K562 (cell line): Measurements from ENCODE around the gene DUS1L. TPM values are rescaled to one million over a fixed set of nuclear protein-coding genes. Genes with fewer than 3 reads are reported as not detected.

Experiments
- CXXC5 ChIP-seq: fragments of 250-450 bp; sonication (Bioruptor Pico); IDR thresholded peaks from 2 replicates; pipeline ENCODE4 v1.8.0; 2022; ENCODE audit warnings: inconsistent platforms, mild to moderate bottlenecking, moderate library complexity
- DPF2 ChIP-seq: fragments of 450-650 bp; IDR thresholded peaks from 2 replicates; pipeline ENCODE4 v1.6.1; 2016
- FOXK2 ChIP-seq, 2 experiments: fragments of 450-650 bp; IDR thresholded peaks in 1 of 2; conservative IDR thresholded peaks in 1 of 2; 2 replicates each; pipeline ENCODE4 v1.6.1; 2016; ENCODE audit warnings: low read depth in 2 of 2, mild to moderate bottlenecking in 1 of 2
- FOXP1 ChIP-seq: sonication (generic); formaldehyde crosslinking; IDR thresholded peaks from 2 replicates; pipeline ENCODE4 v1.8.0; 2022; ENCODE audit warnings: mild to moderate bottlenecking, missing genetic modification reagents
- FUS ChIP-seq: fragments of 200-400 bp; formaldehyde crosslinking; optimal IDR thresholded peaks from 2 replicates; pipeline ENCODE3; 2017; ENCODE audit warnings: low read depth, low read length
- HDAC1 ChIP-seq, 2 experiments: fragments of 450-650 bp; IDR thresholded peaks; 2 replicates each; pipeline ENCODE4 v1.6.1; 2016 to 2017; ENCODE audit warnings: inconsistent platforms in 1 of 2, mild to moderate bottlenecking in 1 of 2, moderate library complexity in 1 of 2
- HSF4 ChIP-seq: fragments of 250-450 bp; sonication (Bioruptor Pico); IDR thresholded peaks from 2 replicates; pipeline ENCODE4 v2.1.2; 2022; ENCODE audit warnings: mild to moderate bottlenecking, moderate library complexity, borderline replicate concordance
- ILF3 ChIP-seq: fragments of 450-650 bp; IDR thresholded peaks from 2 replicates; pipeline ENCODE4 v1.6.1; 2018; ENCODE audit warnings: antibody characterized with exemption, mild to moderate bottlenecking, moderate library complexity, borderline replicate concordance
- KAT8 ChIP-seq: fragments of 450-650 bp; IDR thresholded peaks from 2 replicates; pipeline ENCODE4 v1.6.1; 2016; ENCODE audit warnings: low read depth, mild to moderate bottlenecking
- KDM4B ChIP-seq, 2 experiments: fragments of 450-650 bp in 1 of 2; sonication (generic) in 1 of 2; IDR thresholded peaks; 2 replicates each; pipeline ENCODE4 v1.6.1; 2016 to 2017; ENCODE audit warnings: borderline replicate concordance in 2 of 2, antibody characterized with exemption in 1 of 2, low read depth in 1 of 2, mild to moderate bottlenecking in 1 of 2
- NR2C2 ChIP-seq, 2 experiments: fragments of 200-800 bp in 1 of 2; sonication (Bioruptor generic) in 1 of 2; sonication (generic) in 1 of 2; formaldehyde crosslinking in 1 of 2; IDR thresholded peaks; 2 replicates each; pipeline versions ENCODE4 v1.6.1 to v1.8.0; 2016 to 2022; ENCODE audit warnings: mild to moderate bottlenecking in 1 of 2, missing compliant biosample characterization in 1 of 2, missing genetic modification characterization in 1 of 2, missing genetic modification reagents in 1 of 2
- RBM39 ChIP-seq: fragments of 200-400 bp; formaldehyde crosslinking; optimal IDR thresholded peaks from 2 replicates; pipeline ENCODE3; 2018; ENCODE audit warnings: low read depth, low read length
- TAF15 ChIP-seq: fragments of 200-400 bp; formaldehyde crosslinking; IDR thresholded peaks from 2 replicates; pipeline ENCODE4 v1.6.1; 2017; ENCODE audit warnings: mild to moderate bottlenecking, low read depth, low read length, moderate library complexity
- TEAD1 ChIP-seq, 2 experiments: fragments of 450-650 bp in 1 of 2; sonication (generic) in 1 of 2; formaldehyde crosslinking; IDR thresholded peaks; 2 replicates each; pipeline versions ENCODE4 v1.4.0 to v1.8.0; 2020 to 2022; ENCODE audit warnings: mild to moderate bottlenecking in 2 of 2, missing genetic modification reagents in 1 of 2
- THRB ChIP-seq: fragments of 450-650 bp; formaldehyde crosslinking; conservative IDR thresholded peaks from 2 replicates; pipeline ENCODE4 v1.4.0; 2022; ENCODE audit warnings: mild to moderate bottlenecking, missing genetic modification characterization
- UBTF ChIP-seq, 2 experiments: IDR thresholded peaks; 2 replicates each; pipeline ENCODE4 v1.6.1; 2012; ENCODE audit warnings: improper control_type of control experiment in 2 of 2, low read depth in 2 of 2, low read length in 2 of 2, borderline replicate concordance in 1 of 2
- XRCC3 ChIP-seq: fragments of 450-650 bp; IDR thresholded peaks from 2 replicates; pipeline ENCODE4 v1.6.1; 2017; ENCODE audit warnings: mild to moderate bottlenecking, moderate library complexity
- ZBTB7A ChIP-seq: IDR thresholded peaks from 2 replicates; pipeline ENCODE4 v1.6.1; 2011; ENCODE audit warnings: low read depth, mild to moderate bottlenecking, low read length, moderate library complexity, borderline replicate concordance; ENCODE audit not compliant: control insufficient read depth
- ZKSCAN8 ChIP-seq: fragments of 200-800 bp; sonication (Bioruptor generic); IDR thresholded peaks from 2 replicates; pipeline ENCODE4 v1.6.1; 2016; ENCODE audit warnings: missing genetic modification characterization, missing compliant biosample characterization
- ZNF347 ChIP-seq: fragments of 450-650 bp; formaldehyde crosslinking; IDR thresholded peaks from 2 replicates; pipeline ENCODE4 v1.4.0; 2020; ENCODE audit warnings: low read depth, mild to moderate bottlenecking, moderate library complexity
- ZNF586 ChIP-seq: fragments of 450-650 bp; formaldehyde crosslinking; conservative IDR thresholded peaks from 2 replicates; pipeline ENCODE4 v1.4.0; 2020; ENCODE audit warnings: mild to moderate bottlenecking, moderate library complexity
- ZNF785 ChIP-seq: fragments of 250-450 bp; sonication (Bioruptor Pico); IDR thresholded peaks from 2 replicates; pipeline ENCODE4 v1.4.0; 2020; ENCODE audit warnings: mild to moderate bottlenecking
- ZSCAN29 ChIP-seq: fragments of 450-650 bp; IDR thresholded peaks from 2 replicates; pipeline ENCODE4 v1.6.1; 2017
- polyA plus RNA-seq, 8 experiments: library from polyadenylated mRNA; depleted of rRNA in 4 of 8; stranded (reverse) in 5 of 8; unstranded in 3 of 8; fragments of >200 nt; fragmentation: Nextera tagmentation in 2 of 8; fragmentation: Illumina TruSeq in 1 of 8; extraction: Ambion mirVana in 2 of 8; extraction: Trizol in 1 of 8; gene quantifications; 2 replicates each; pipeline versions ENCODE4 v1.2.1 to v1.2.3, GENCODE V29; 2011 to 2014; ENCODE audit warnings: inconsistent platforms in 1 of 8, missing spikeins in 1 of 8
- total RNA-seq, 7 experiments: library from RNA; depleted of rRNA in 6 of 7; stranded (reverse); fragments of >200 nt in 6 of 7; fragmentation: Illumina TruSeq in 2 of 7; extraction: Trizol in 2 of 7; gene quantifications; 2 replicates each; pipeline versions ENCODE4 v1.2.1 to v1.2.3, GENCODE V29; 2011 to 2021; ENCODE audit warnings: low replicate concordance in 1 of 7
- TF ChIP-seq, protein P1 (sequence below): sonication (generic); formaldehyde crosslinking; IDR thresholded peaks from 2 replicates; pipeline ENCODE4 v1.8.1; 2023; ENCODE audit warnings: mild to moderate bottlenecking, missing genetic modification reagents
- TF ChIP-seq, protein P2 (sequence below): fragments of 250-450 bp; sonication (Bioruptor Pico); IDR thresholded peaks from 2 replicates; pipeline ENCODE4 v1.8.0; 2021; ENCODE audit warnings: moderate library complexity, mild to moderate bottlenecking, inconsistent platforms

The DUS1L gene
- total and polyA plus RNA-seq, 9 of the 15 experiments (the other 6 are each of a cell fraction or from before 2014, with no cell fraction given): 7.8 to 210 (median 83.9) TPM

DNA sequence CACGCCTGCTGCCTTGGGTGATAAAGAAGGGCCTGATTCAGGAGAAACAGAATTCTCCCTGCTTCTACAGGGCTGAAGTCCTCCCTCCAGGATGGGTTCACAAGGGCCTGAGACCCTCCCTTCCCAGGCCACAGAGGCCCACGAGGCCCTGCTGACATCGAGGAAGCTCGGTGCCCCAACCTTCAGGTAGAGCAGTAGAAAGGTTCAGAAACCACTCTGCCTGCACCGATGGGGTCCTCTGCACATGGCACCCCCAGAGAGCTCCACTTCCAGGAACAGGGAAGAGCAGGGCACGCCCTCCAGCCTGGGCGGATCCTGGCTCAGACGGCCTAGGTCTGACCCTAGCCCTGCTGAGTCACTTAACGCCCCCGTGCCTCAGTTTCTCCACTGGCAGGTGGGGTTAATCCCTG is 43.7 kb downstream of the DUS1L start (continued):
- TF ChIP-seq THRB (CRISPR knock-in tag): no peak
- TF ChIP-seq NR2C2 (CRISPR knock-in tag; IDR thresholded peaks at IDR 0.05): no peak
- TF ChIP-seq NR2C2 (tag; IDR thresholded peaks at IDR 0.05): no peak
- TF ChIP-seq ZNF785 (CRISPR knock-in tag): no peak
- TF ChIP-seq ZBTB7A: peak; percentile 77; the same call in 1 of the 2 replicates
- no peak for TF ChIP-seq ZSCAN29
- TF ChIP-seq, protein P1, sequence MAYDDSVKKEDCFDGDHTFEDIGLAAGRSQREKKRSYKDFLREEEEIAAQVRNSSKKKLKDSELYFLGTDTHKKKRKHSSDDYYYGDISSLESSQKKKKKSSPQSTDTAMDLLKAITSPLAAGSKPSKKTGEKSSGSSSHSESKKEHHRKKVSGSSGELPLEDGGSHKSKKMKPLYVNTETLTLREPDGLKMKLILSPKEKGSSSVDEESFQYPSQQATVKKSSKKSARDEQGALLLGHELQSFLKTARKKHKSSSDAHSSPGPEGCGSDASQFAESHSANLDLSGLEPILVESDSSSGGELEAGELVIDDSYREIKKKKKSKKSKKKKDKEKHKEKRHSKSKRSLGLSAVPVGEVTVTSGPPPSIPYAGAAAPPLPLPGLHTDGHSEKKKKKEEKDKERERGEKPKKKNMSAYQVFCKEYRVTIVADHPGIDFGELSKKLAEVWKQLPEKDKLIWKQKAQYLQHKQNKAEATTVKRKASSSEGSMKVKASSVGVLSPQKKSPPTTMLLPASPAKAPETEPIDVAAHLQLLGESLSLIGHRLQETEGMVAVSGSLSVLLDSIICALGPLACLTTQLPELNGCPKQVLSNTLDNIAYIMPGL (CRISPR knock-in tag): no peak
- TF ChIP-seq, protein P2, sequence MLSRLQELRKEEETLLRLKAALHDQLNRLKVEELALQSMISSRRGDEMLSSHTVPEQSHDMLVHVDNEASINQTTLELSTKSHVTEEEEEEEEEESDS (CRISPR knock-in tag): no peak
- no peak for TF ChIP-seq FOXK2 (conservative IDR thresholded peaks at IDR 0.05 in 1 of 2, IDR thresholded peaks at IDR 0.05 in 1 of 2; ENCODE audit: low read depth in 2 of 2)
- no peak for TF ChIP-seq ZKSCAN8 (CRISPR knock-in tag)
- TF ChIP-seq RBM39: peak; percentile 38
- TF ChIP-seq ZNF347 (CRISPR knock-in tag): no peak
- TF ChIP-seq TAF15: no peak
- no peak for TF ChIP-seq ZNF586 (CRISPR knock-in tag)
- TF ChIP-seq DPF2: no peak
- no peak for TF ChIP-seq FOXP1 (CRISPR knock-in tag)
- TF ChIP-seq XRCC3: no peak
- no peak for TF ChIP-seq HSF4 (CRISPR knock-in tag)
- peak in 1 of 2 experiments; percentile 51; a peak in 1 of 4 replicates for TF ChIP-seq TEAD1 (CRISPR knock-in tag; IDR thresholded peaks at IDR 0.05)
- TF ChIP-seq FUS: no peak
- no peak for TF ChIP-seq KDM4B (IDR thresholded peaks at IDR 0.05; ENCODE audit: borderline replicate concordance in 2 of 2, low read depth in 1 of 2)
- no peak for TF ChIP-seq KAT8
- TF ChIP-seq HDAC1 (IDR thresholded peaks at IDR 0.05): peak in 1 of 2 experiments; percentile 15; a peak in 1 of 4 replicates
- 0 out of 4 replicates have a peak, but pooled peaks of 1 of the 2 experiments have one; percentile 48 for TF ChIP-seq UBTF (IDR thresholded peaks at IDR 0.05; ENCODE audit: borderline replicate concordance in 1 of 2, low read depth in 2 of 2, low read length in 2 of 2)
- TF ChIP-seq ILF3: no peak
- TF ChIP-seq CXXC5 (CRISPR knock-in tag): peak; percentile 22; the same call in 1 of the 2 replicates
